CD4-positive, alpha-beta T cell treated with Interleukin-17A for 1 hour (primary cell): ENCODE measurements around the gene OR2A7.
"Not testable (repeated sequence)": the region's sequence is repeated elsewhere in the genome, so short reads cannot be mapped to it uniquely, and the experiment has no call there.

Experiments
- DNase-seq: peaks from one replicate; pipeline ENCODE4 v3.0.0-alpha.2; 2020

The OR2A7 gene, protein sequence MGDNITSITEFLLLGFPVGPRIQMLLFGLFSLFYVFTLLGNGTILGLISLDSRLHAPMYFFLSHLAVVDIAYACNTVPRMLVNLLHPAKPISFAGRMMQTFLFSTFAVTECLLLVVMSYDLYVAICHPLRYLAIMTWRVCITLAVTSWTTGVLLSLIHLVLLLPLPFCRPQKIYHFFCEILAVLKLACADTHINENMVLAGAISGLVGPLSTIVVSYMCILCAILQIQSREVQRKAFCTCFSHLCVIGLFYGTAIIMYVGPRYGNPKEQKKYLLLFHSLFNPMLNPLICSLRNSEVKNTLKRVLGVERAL

DNA sequence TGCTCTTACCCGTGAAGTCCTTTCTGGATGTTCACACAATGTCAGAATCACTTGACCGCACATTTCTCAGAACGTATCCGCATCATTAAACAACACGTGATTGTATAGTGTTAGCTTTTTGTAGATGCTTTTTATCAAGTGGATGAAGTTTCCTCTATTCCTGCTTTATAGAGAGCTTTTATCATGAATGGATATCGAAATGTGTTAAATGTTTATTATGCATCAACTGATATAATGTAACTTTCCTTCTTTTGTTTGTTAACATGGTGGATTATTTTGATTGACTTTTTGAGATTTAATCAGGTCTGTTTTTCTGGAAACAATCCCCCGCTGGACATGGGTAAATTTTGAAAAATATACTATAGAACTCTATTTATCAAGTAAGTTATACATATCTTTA lies at the start of gene OR2A7:
TSS of gene OR2A7 (minus strand) at position 101 of the 400 bp plus-strand sequence. CDS start 5,164 bp downstream, outside the sequence.
- not testable (repeated sequence) for DNase-seq

DNA sequence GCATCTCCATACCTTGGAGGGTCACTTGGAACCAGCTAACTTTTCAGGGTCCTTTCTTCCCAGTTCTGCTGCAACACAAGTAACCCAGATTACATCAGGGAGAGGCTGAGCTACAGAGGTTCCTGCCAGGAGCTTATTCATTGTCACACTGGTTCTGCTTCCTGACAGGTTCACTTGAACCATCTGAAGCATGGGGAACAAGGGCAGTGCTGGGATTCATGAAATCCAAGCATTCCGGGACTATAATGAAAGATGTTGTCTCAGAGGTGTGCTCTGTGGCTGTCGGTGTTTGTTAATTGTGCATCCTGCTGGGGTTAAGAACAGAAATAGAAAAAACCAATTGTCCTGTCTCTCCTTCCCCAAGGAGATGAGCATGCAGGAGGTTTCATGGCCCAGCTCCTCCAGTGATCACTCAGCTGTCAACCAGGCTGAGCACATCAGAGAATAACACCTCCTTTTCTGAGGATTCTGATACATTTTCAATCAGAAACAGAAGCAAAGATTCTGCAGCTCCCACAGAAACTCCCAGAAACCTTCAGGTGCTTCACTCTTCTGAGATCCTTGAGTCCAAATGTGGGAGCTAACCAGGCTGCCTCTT lies 47.4 kb upstream of the OR2A7 start, which contains the start of gene OR2A1:
TSS of gene OR2A1 (plus strand) at position 548 of the 598 bp plus-strand sequence. CDS start 5,706 bp downstream, outside the sequence.
- DNase-seq, result not testable (repeated sequence)

DNA sequence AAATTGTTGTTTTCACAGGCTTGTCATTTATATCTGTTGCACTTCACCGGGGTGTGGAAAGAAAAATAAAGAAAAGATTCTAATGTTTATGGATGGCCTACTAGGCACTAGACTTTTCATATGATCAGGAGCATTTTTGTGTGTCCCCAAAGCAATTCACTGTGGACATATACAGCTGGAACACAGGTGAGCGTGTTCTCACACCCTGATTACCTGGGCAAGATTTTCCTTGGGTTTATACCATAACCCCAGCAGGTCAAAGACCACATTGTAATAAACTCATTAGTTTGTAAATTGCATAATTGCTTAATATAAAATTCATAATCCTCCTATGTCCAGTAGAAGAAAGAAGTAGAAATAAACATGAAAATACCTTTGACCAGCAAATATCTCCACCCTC lies 46.6 kb upstream of the OR2A7 start:
- DNase-seq, result not testable (repeated sequence)

DNA sequence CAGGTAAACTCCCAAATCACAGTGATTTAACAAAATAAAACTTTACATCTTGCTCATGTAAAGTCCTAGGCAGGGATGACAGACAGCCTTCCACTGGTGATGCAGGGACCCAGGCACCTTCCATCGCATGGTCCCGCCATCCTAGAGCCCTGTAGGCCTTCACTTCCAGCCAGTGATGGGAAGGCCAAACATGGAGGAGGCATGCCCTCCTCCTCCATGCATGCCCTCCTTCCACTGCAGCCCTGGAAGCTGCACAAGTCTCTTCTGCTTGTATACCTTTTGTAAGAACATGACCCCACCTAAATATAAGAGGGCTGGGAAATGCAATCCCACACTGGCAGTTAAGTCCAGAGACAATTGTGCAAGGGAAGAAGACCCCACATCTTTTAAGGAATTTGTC lies 45.1 kb upstream of the OR2A7 start:
- not testable (repeated sequence) for DNase-seq

DNA sequence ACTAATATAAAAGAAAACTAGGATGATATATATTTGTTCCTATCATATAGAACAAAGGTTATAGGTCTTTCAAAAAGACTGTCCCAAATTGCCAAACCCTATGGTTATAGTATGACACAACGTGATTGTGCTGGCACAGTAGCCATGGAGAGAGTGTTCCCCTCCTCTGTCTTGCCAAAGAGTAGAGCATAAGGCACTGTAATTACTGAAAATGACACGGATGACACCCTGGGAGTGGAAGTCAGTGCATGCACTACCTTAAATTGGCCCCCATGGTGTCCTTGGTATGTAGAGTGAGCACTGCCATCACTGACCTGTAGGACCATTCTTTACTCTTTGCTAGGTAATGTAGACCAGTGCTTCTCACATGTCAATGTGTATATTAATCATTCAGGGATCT lies 40.6 kb upstream of the OR2A7 start:
- DNase-seq, result not testable (repeated sequence)

DNA sequence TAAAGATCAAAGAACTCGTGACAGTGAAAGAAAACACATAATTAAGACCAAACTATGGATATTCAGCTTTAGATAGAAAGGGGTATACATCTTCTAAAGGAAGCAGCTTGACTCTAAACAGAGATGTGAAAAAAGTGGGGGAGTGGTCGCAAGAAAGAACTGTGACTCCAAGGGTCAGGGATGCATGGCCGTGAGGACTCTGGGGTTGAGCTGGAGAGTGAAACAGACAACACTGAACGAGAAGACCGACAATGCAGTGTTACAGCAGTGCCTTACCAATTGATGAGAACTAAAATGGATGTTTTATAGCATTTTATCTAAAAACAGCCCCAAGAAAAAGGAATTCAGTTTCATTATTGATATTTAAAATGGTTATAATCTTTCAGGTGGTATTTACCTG lies 39.0 kb upstream of the OR2A7 start:
- DNase-seq, result not testable (repeated sequence)

DNA sequence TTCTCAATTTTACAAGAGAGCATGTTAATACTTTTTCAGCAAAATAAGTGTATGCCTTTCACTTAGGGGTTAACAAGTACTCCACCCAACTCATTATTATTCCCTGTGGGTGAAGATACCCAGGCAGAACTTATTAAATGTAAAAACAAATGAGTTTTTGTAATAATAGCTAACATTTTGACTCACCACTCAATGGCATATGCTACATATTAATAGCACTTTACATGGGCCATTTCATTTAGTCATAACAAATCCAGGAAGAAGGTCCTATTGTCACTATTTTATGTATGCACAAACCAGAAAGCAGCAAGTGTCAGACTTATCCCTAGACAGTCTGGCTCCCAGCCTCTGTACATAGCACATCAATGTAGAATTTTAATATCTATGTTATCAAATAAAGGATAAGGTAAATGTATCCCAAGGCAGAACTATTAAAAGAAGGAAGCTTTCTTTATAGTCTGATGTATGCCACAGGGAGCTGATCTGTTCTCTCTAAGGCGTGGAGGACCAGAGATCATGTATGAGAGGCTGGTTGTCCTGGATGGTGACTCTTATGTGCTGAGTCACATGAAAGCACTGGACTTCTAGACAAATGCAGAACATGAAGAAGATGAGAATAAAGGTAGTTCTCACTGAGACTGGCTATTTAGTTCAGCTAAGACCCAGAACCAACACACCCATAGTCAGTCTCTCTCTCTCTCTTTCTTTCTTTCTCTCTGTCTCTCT lies 38.1 kb upstream of the OR2A7 start:
- DNase-seq, result not testable (repeated sequence)

DNA sequence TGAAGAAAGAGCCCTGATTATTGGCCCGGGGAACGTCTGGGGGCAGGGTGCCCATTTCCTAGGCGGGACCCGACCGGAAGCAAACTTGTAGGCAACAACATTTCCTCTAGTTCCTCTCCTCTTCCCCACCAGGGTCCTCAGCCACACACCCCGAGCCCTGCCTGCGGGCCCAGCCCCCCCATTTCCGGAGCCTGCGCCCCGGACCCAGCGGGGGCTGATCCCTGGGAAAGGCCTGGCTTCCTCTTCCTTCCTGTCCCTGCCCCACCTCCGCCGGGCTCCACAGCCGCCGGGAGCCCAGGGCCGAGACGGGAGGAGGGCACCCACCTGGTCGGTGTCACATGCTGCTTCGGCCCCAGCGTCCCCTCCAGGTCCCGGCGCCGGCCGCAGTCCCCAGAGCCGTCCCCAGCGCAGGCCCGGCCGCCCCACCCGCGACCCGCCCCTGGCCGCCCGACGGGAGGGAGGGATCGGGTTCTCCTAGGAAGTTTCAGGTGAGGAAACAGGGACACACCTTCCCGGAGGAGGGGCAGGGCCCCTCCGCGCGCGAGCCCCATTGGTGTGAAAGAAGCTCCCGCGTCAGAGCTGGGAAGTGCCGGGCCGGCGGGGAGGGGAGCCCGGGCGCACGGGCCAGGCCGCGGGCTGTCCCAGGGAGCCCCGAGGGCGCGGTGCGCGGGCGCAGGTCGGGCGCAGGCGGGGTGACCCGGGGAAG lies 29.4 kb upstream of the OR2A7 start:
- DNase-seq, result peak; percentile 23

DNA sequence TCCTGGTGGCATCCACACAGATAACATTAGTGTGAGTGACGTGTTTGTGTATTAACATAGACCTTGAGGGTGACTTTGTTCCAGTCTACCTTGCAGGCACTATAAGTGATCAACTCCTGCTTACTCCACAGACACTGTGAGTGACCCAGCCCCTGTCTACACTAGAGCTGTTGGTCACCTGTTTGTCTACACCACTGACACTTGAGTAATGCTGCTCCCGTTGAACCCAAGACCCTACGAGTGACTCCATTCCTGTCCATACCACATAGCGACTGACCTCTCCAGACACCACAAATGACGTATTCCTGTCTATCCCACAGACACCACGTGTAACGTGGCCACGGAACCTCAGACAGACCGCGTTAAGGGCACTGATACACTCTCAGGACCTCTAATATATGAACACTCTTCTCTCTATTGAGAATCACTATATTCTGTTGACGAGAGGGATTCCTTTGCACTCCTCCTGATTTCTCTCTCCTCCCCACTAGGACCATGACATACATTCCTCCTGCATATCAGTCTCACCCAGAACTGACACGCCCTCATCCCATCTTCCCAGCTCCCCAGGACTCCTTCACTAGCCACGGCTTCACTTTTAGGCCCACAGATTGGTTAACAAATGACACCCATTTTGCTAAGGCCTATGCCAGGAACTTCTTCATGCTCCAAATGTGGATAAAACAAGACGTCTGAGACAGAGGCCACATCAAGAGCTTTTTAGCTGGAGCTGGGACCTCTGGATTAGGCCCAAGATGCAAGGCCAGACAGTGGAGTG lies 28.0 kb upstream of the OR2A7 start:
- peak; percentile 15 for DNase-seq

DNA sequence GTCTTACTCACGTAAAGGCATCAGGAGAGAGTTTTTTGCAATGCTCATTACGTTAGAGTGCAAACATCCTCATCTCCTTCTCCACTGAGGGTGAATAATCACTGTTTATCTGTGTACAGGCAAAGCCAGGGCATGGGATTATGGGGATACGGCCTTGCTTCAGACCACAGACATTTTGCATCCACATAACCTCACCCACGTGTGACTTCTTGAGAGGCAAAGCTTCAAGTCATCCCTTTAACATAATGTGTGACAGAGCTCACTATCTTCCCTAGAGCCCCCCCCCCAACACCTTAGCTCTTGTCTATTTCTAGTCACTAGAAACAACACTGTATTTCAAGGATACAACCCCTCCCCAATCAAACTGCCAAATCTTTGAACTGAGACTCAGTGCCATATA lies 27.0 kb upstream of the OR2A7 start:
- DNase-seq, result not testable (repeated sequence)

DNA sequence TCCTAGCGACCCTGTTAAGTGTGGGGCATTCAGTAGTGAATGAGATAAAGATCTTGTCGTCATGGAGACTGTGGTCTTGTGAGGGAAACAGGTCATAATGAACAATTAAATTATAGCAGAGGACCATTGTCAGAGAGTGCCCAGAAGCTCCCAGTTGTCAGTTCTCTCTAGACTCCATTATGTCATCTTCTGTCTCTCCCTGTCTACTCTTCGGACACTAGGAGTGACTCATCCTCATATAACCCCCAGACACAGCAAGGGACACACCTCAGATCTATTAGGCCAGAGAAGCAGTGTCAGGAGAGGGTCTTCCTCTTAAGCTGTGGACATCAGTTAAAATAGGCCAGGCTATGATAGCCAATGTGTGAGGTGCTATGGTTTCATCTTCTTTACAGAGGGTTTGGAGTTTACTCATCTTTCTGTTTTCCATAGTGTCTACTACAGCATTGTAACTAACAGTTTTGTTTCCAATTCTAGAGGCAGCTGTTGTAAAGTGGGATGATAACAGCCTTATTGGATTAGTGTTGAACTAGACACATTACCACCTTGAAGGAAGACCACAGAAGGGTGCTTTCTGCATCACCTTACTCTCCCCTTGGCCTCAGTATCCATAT lies 22.7 kb upstream of the OR2A7 start:
- not testable (repeated sequence) for DNase-seq

DNA sequence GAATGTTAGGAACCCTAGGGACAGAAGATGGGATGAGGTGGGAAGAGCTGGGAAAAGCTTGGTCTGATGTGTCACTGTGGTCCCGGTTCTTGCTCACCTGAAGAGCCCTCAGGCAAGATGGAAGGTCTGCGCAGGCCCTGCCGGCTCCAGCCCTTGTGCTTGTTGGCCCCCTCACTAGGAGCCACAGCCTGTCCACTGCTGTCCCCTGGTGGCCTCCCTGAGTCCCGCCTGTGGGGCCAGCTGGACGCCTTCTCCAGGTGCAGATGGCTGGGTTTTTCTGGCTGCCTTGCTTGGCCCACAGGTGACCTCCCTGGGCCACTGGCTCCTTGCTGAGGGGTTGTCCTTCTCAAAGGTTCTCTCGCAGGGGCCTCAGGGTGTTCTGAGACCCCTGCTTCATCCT lies 19.1 kb upstream of the OR2A7 start:
- DNase-seq, result not testable (repeated sequence)

DNA sequence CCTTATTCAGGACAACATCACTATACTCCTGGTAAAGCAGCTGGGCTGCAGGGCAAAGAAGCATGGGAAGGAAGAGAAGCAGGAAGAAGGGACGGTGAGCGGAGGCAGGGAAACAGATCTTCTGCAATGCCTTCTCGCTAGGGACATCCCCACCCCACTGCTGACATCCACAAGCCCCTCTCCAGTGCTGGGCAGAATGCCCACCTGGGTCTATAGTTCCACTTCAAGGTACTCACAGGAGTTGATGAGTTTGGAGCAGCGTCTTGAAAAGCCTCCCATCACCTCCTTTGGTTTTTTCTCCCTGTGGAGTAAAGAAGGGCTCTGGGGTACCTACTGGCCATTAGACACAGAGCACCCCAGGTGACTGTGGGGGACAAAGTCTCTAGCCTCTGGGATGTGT lies 17.9 kb upstream of the OR2A7 start:
- DNase-seq, result not testable (repeated sequence)

DNA sequence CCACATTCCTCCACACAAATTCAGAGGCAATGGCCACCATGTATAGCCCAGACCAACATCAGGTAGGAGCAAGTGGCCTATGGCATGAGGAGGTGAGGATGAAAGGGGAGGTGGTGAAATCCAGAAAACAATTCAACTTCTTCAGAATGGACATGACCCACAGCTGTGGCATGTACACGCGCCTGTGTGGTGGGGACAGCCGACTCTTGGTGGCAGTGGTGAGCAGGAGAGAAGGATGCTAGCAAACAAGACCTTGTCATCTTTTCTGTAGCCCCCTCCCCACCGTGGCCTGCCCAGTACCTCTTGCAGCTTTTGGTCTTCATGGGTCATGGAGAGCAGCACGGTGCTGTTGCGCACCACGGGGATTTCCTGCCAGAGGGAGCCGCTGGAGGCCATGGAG lies 17.4 kb upstream of the OR2A7 start:
- not testable (repeated sequence) for DNase-seq

DNA sequence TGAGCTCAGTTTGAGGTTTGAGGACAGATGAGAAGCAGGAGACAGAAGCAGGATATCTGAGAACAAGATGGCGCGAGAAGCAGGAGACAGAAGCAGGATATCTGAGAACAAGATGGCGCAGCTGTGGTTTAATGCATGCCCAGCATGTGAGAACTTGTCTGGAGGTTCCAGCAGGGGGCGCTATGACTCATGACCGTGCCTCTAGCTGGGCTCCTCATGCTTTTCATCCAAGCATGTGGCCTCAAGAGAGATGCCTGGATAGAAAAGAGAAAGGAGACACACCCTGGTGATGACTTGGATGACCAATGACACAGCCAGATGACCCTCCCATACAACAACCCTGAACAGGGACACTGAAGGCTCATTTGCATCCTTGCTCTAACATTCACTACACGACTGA lies 15.4 kb upstream of the OR2A7 start:
- DNase-seq, result not testable (repeated sequence)

DNA sequence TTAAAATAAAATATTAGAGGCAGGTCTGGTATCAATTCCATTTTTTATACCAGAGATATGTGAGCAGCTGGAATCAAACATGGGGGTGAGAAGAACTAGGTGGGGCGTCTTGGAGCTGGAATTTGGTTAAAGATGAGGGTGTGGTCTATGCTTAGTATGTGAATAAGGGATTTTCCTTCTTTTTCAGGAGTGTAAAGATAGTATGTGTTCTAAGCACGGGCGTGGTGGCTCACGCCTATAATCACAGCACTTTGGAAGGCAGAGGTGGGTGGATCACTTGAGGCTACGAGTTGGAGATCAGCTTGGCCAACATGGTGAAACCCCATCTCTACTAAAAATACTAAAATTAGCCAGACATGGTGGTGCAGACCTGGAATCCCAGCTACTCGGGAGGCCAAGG lies 10.7 kb upstream of the OR2A7 start:
- DNase-seq, result not testable (repeated sequence)

DNA sequence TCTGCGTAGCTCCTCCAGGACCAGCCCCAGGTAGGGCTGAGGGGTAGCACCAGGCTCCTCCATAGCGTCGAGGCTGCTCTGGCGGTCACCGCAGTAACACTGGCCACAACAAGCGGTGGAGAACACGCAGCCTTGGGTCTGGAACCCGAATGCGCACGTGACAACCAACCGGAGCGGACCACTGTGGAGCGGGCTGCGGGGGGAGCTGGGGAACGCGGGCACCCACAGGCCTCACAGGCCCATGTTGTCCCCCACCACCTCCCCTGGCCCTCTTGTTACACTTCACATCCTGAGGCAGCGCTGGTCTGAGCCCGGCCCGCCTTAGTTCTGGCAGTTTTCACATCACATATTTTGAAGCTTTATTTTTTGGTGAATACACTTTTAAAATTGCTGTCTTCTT lies 4.6 kb upstream of the OR2A7 start, which contains the start of gene CTAGE8:
TSS of gene CTAGE8 (minus strand) at position 101 of the 400 bp plus-strand sequence. CDS start at position 63, 38 bp downstream.
- not testable (repeated sequence) for DNase-seq

DNA sequence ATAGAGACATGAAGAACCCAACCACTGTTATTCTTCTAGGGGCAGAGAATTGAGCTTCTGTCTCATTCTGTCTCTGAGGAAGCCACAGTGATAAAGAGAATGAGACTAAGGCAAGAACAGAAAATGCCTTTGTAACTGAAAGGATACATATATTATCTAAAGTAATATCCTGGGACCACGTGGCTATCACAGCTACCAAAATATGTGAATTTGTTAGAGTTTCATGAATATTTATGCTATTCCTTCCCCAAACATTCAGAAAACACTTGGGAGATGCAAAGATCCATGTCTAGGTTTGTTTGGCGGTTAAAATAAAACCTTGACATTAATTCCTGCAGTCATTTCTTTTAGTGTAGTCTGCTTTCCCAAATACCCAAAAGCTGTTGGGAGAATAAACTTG lies 2.5 kb downstream of the OR2A7 start:
- not testable (repeated sequence) for DNase-seq

DNA sequence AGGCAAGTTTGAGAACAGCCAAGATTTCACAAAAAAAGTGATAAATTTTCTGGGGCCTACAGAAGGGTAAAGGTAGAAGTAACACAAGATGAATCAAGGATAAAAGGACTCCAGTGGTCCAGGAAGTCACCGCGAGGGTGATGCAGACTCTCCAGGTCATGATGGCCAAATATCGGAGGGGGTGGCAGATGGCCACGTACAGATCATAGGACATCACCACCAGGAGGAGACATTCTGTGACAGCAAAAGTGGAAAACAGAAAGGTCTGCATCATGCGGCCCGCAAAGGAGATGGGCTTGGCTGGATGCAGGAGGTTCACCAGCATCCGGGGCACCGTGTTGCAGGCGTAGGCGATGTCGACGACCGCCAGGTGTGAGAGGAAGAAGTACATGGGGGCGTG lies 5.5 kb downstream of the OR2A7 start:
- DNase-seq, result not testable (repeated sequence)

DNA sequence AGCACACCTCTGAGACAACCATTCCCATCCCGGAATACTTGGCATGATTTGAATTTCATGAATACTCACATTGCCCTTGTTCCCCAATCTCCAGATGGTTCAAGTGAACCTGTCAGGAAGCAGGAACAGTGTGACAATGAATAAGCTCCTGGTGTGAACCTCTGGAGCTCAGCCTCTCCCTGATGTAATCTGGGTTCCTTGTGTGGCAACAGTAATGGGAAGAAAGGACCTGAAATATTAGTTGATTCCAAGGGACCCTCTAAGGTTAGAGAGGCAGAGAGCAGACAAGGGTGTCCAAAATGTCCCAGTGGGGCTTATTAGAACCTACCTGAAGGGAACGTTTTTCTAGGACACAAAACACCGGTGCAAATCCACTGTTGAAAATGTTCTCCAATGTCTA lies 8.5 kb downstream of the OR2A7 start:
- DNase-seq, result no peak

DNA sequence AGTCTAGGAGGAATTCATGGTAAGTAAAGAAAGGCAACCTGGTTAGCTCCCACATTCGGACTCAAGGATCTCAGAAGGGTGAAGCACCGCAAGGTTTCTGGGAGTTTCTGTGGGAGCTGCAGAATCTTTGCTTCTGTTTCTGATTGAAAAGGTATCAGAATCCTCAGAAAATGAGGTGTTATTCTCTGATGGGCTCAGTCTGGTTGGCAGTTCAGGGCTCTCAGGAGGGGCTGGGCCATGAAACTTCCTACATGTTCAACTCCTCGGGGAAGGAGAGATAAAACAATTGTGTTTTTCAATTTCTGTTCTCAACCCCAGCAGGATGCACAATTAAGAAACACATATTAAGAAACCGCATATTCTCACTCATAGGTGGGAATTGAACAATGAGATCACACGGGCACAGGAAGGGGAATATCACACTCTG lies 9.1 kb downstream of the OR2A7 start:
- DNase-seq, result no peak

DNA sequence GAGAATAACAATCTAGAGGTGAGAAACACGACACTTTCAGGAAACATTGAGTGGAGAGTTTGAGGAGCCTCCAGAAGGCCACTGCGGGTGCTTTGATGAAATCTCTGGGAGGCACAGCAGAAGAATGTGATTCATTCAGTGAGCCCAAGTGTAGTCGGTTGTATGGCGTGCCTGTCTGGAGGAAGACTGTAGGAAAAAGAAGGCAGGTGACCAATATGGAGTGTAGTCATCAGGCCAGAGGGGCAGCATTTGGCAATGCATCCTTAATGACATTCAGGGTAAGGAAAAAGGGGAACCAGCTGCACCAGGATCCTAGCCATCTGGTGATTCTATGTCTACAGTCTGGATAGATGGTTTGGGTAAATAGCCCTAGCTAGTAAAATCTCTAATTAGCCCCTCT lies 12.3 kb downstream of the OR2A7 start:
- not testable (repeated sequence) for DNase-seq
